GM18873 (cell line): ENCODE measurements around the gene ANXA8.
"Not testable (repeated sequence)": the region's sequence is repeated elsewhere in the genome, so short reads cannot be mapped to it uniquely, and the experiment has no call there.

Experiments
- ATAC-seq: cut with Tn5 transposase; IDR thresholded peaks from one replicate; pipeline ENCODE4 v1.9.1; 2021; ENCODE audit warnings: mild to moderate bottlenecking, moderate library complexity, moderate number of reproducible peaks; ENCODE audit not compliant: unreplicated experiment, low FRiP score

The ANXA8 gene

GRCh38 chr10:47465216-47465917 lies 18.5 kb downstream of the ANXA8 start:
- ATAC-seq = not testable (repeated sequence)

- not testable (repeated sequence) for ATAC-seq
Measured at GRCh38 chr10:47462577-47463358, 21.1 kb downstream of the ANXA8 start.

- not testable (repeated sequence) for ATAC-seq
Measured at GRCh38 chr10:47461261-47461687, 22.6 kb downstream of the ANXA8 start.

- ATAC-seq = no peak
Measured at GRCh38 chr10:47458466-47459154, 25.3 kb downstream of the ANXA8 start.

GRCh38 chr10:47457826-47458225 lies 26.1 kb downstream of the ANXA8 start:
- ATAC-seq = no peak

- no peak for ATAC-seq
Measured at GRCh38 chr10:47457528-47457820, 26.4 kb downstream of the ANXA8 start.

GRCh38 chr10:47456794-47457527 lies 27.0 kb downstream of the ANXA8 start:
- no peak for ATAC-seq

GRCh38 chr10:47456079-47456785 lies 27.7 kb downstream of the ANXA8 start:
- ATAC-seq = no peak

GRCh38 chr10:47455350-47456078 lies 28.4 kb downstream of the ANXA8 start:
- ATAC-seq = not testable (repeated sequence)

GRCh38 chr10:47454780-47455058 lies 29.2 kb downstream of the ANXA8 start:
- no peak for ATAC-seq

- ATAC-seq = no peak
Measured at GRCh38 chr10:47454008-47454779, 29.7 kb downstream of the ANXA8 start.

- no peak for ATAC-seq
Measured at GRCh38 chr10:47453141-47454007, 30.5 kb downstream of the ANXA8 start.

- no peak for ATAC-seq
Measured at GRCh38 chr10:47452495-47453140, 31.3 kb downstream of the ANXA8 start.

- ATAC-seq = no peak
Measured at GRCh38 chr10:47451998-47452494, 31.9 kb downstream of the ANXA8 start.

GRCh38 chr10:47451273-47451997 lies 32.5 kb downstream of the ANXA8 start:
- ATAC-seq = no peak

GRCh38 chr10:47450442-47450841 lies 33.5 kb downstream of the ANXA8 start:
- no peak for ATAC-seq

- ATAC-seq = no peak
Measured at GRCh38 chr10:47449979-47450378, 33.9 kb downstream of the ANXA8 start.
